Endothelial cell of umbilical vein (primary cell): ENCODE measurements around the gene FAM53A. TPM values are rescaled to one million over a fixed set of nuclear protein-coding genes. Genes with fewer than 3 reads are reported as not detected.

ENCODE experiments used
- BruUV-seq: library from RNA; stranded (reverse); fragments of 400-500 nt; replicated peaks from 2 replicates; lab custom pipeline; 2021; lab: Mats Ljungman, UMichigan
- CTCF ChIA-PET: fragments of 300-600, 350-600 bp; sonication (Branson Sonifier 250); formaldehyde crosslinking; loops from one replicate; lab custom pipeline; 2021; ENCODE audit warnings: antibody characterized with exemption, inconsistent platforms; lab: Charles Lee
- POLR2A ChIA-PET: fragments of 300-600, 350-600 bp; sonication (Branson Sonifier 250); formaldehyde crosslinking; loops from one replicate; lab custom pipeline; 2021; ENCODE audit warnings: antibody characterized with exemption, inconsistent platforms; lab: Charles Lee
- DNase-seq: peaks from one replicate; pipeline ENCODE4 v3.0.0-alpha.2; 2011; ENCODE audit warnings: low read depth, low spot score
- FAIRE-seq: peaks from 2 replicates; lab custom pipeline; 2011; peaks lifted over from hg19 to GRCh38; lab: Jason Lieb, UNC
- H2AFZ ChIP-seq: 2 replicates; pipeline ENCODE4 v1.6.0; 2012; ENCODE audit warnings: low read depth, low read length, control low read depth, inconsistent platforms
- H3K27ac ChIP-seq: 2 replicates; pipeline ENCODE4 v1.5.1; 2011; ENCODE audit warnings: low read depth, mild to moderate bottlenecking, control low read depth, low read length, moderate library complexity; ENCODE audit not compliant: insufficient read depth
- H3K27me3 ChIP-seq, 2 experiments: 2 replicates each; pipeline versions ENCODE4 v1.6.0 to v1.6.1; 2011; ENCODE audit warnings: low read length in 2 of 2, mixed read lengths in 1 of 2; ENCODE audit not compliant: control insufficient read depth in 2 of 2, insufficient read depth in 2 of 2
- H3K36me3 ChIP-seq, 2 experiments: 2 replicates in 1 of 2; 3 replicates in 1 of 2; pipeline ENCODE4 v1.5.1; 2011; ENCODE audit warnings: low read length in 2 of 2, mild to moderate bottlenecking in 1 of 2, moderate library complexity in 1 of 2; ENCODE audit not compliant: control insufficient read depth in 2 of 2, insufficient read depth in 2 of 2; ENCODE audit errors: extremely low read depth in 1 of 2
- H3K4me1 ChIP-seq: 3 replicates; pipeline ENCODE4 v1.5.1; 2011; ENCODE audit warnings: mild to moderate bottlenecking, low read length; ENCODE audit not compliant: control insufficient read depth, insufficient read depth; ENCODE audit errors: extremely low read depth
- H3K4me2 ChIP-seq: 2 replicates; pipeline ENCODE4 v1.6.1; 2011; ENCODE audit warnings: low read length, control low read depth, mixed read lengths; ENCODE audit not compliant: insufficient read depth
- H3K4me3 ChIP-seq, 3 experiments: fragments of 200-600 bp in 1 of 3; sonication (generic), shearing (Covaris generic) in 1 of 3; replicated peaks in 1 of 3; 2 replicates each; pipeline ENCODE4 v1.5.1; 2011 to 2016; ENCODE audit warnings: control low read depth in 3 of 3, low read length in 3 of 3, mild to moderate bottlenecking in 2 of 3, inconsistent platforms in 1 of 3, low read depth in 1 of 3, moderate library complexity in 1 of 3; ENCODE audit not compliant: insufficient read depth in 1 of 3
- H3K79me2 ChIP-seq: 2 replicates; pipeline ENCODE4 v1.6.0; 2012; ENCODE audit warnings: low read length, inconsistent platforms; ENCODE audit not compliant: control insufficient read depth, insufficient read depth
- H3K9ac ChIP-seq: replicated peaks from 2 replicates; pipeline ENCODE3; 2011; ENCODE audit warnings: low read length, control low read depth; ENCODE audit not compliant: insufficient read depth; ENCODE audit errors: extremely low read depth
- H3K9me1 ChIP-seq: replicated peaks from 3 replicates; pipeline ENCODE4 v1.6.0; 2011; ENCODE audit warnings: mild to moderate bottlenecking, low read length; ENCODE audit not compliant: control insufficient read depth, insufficient read depth; ENCODE audit errors: extremely low read depth
- H3K9me3 ChIP-seq: replicated peaks from 2 replicates; pipeline ENCODE4 v1.5.1; 2012; ENCODE audit warnings: low read length, inconsistent platforms; ENCODE audit not compliant: control insufficient read depth, insufficient read depth
- H4K20me1 ChIP-seq: replicated peaks from 2 replicates; pipeline ENCODE3; 2011; ENCODE audit warnings: mild to moderate bottlenecking, low read length; ENCODE audit not compliant: control insufficient read depth, insufficient read depth; ENCODE audit errors: extremely low read depth
- EZH2 ChIP-seq: IDR thresholded peaks from 2 replicates; pipeline ENCODE4 v1.6.1; 2012; ENCODE audit warnings: borderline replicate concordance, low read depth, mild to moderate bottlenecking, moderate library complexity, low read length, inconsistent platforms; ENCODE audit not compliant: severe bottlenecking
- FOS ChIP-seq: IDR thresholded peaks from 2 replicates; pipeline ENCODE4 v1.6.1; 2011; ENCODE audit warnings: mild to moderate bottlenecking, low read length, moderate library complexity, borderline replicate concordance; ENCODE audit not compliant: insufficient read depth
- GATA2 ChIP-seq: IDR thresholded peaks from 2 replicates; pipeline ENCODE4 v1.7.0; 2011; ENCODE audit warnings: low read depth, mild to moderate bottlenecking, moderate library complexity, mixed read lengths, low read length; ENCODE audit not compliant: insufficient read length, insufficient read depth
- JUN ChIP-seq: IDR thresholded peaks from 2 replicates; pipeline ENCODE4 v1.6.1; 2011; ENCODE audit warnings: borderline replicate concordance, low read depth; ENCODE audit not compliant: insufficient read length, insufficient read depth
- MYC ChIP-seq: IDR thresholded peaks from one replicate; pipeline ENCODE4 v1.6.1; 2011; ENCODE audit warnings: mild to moderate bottlenecking, low read depth, low read length
- POLR2AphosphoS5 ChIP-seq: IDR thresholded peaks from 2 replicates; pipeline ENCODE4 v1.6.1; 2012; ENCODE audit warnings: low read depth, mild to moderate bottlenecking, control low read depth, low read length, moderate library complexity; ENCODE audit not compliant: insufficient read depth
- dilution Hi-C: fragments of 300-500 bp; cut with MboI; formaldehyde crosslinking; loops from one replicate; pipeline ENCODE4 v1.15.0; 2019; ENCODE audit warnings: low sequenced_read_pairs; ENCODE audit not compliant: extremely low pct_ligation_motif_present
- intact Hi-C: fragments of 100-400 bp; cut with micrococcal nuclease; formaldehyde crosslinking; loops from one replicate; pipeline ENCODE4 v1.10.0; 2022
- polyA plus RNA-seq, 4 experiments: library from polyadenylated mRNA; depleted of rRNA in 3 of 4; stranded (reverse) in 3 of 4; unstranded in 1 of 4; fragments of >200 nt; gene quantifications; 2 replicates each; pipeline versions ENCODE4 v1.2.1 to v1.2.3, GENCODE V29; 2011 to 2012; ENCODE audit warnings: missing spikeins in 1 of 4
- total RNA-seq: library from RNA; stranded (reverse); gene quantifications from 2 replicates; pipeline ENCODE4 v1.2.3, GENCODE V29; 2021
- TF ChIP-seq, protein P1 (sequence below), 2 donors: IDR thresholded peaks; 1 replicate in 1 of 2; 2 replicates in 1 of 2; pipeline ENCODE4 v1.5.1; 2011; ENCODE audit warnings: low read length in 2 of 2, mild to moderate bottlenecking in 2 of 2, moderate library complexity in 2 of 2, control low read depth in 1 of 2, inconsistent platforms in 1 of 2, low read depth in 1 of 2; ENCODE audit not compliant: insufficient read depth in 1 of 2; ENCODE audit errors: extremely low read depth in 1 of 2

The FAM53A gene
- total and polyA plus RNA-seq, 2 donors (not counting 3 experiments of a cell fraction or from before 2014, with no cell fraction given) = 1.3 to 1.7 TPM

DNA sequence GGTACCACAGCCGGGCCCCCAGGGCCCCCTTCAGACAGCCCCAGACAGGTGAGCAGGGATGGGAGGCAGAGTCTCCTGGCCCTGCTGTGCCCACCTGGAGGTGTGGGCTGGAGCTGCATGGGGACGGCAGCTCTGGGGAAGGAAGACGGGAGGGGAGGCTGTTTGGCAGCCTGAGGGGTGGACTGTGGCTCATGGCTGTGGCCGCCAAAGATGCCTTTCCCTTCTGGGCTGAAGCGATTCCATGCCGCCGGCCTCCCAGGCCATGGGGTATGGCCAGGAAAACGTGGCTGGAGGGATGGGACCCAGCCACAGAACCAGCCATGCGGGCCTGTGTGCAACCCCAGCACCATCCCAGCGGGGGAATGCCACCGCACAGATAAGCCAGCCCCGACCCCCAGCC lies 65.7 kb downstream of the FAM53A start:
- CTCF ChIA-PET = no interaction called here
- H3K4me2 ChIP-seq = no peak overlapping the region
- no peaks in the 10 kb centered on the region for H4K20me1 ChIP-seq
- H3K27me3 ChIP-seq = no peaks in the 10 kb centered on the region
- no peak for FAIRE-seq
- no peak overlapping the region for H3K9ac ChIP-seq
- H3K4me1 ChIP-seq = no peaks in the 10 kb centered on the region
- no peaks in the 10 kb centered on the region for H3K9me3 ChIP-seq
- H3K36me3 ChIP-seq = no peaks in the 10 kb centered on the region
- no peak overlapping the region for H3K27ac ChIP-seq
- no peaks in the 10 kb centered on the region for H3K9me1 ChIP-seq
- intact Hi-C loops = no loop called here
- POLR2A ChIA-PET = no interaction called here
- dilution Hi-C loops = no loop called here
- no TSS peak for BruUV-seq
- DNase-seq = no peak
- no peaks in the 10 kb centered on the region for H3K79me2 ChIP-seq
- no peak for TF ChIP-seq MYC
- no peak overlapping the region for H2AFZ ChIP-seq
- no peak overlapping the region for H3K4me3 ChIP-seq

- no TSS peak for BruUV-seq
- intact Hi-C loops = no loop called here
- DNase-seq = no peak
Measured at GRCh38 chr4:1616557-1616930, 67.6 kb downstream of the FAM53A start.

More at GRCh38 chr4:1616557-1616930, 67.6 kb downstream of the FAM53A start:
- no peak overlapping the region for H3K4me3 ChIP-seq
- H3K27ac ChIP-seq = no peak overlapping the region
- TF ChIP-seq JUN (no peak), FOS (no peak), MYC (no peak), GATA2 (no peak), EZH2 (no peak), POLR2AphosphoS5 (no peak)
- TF ChIP-seq, protein P1, sequence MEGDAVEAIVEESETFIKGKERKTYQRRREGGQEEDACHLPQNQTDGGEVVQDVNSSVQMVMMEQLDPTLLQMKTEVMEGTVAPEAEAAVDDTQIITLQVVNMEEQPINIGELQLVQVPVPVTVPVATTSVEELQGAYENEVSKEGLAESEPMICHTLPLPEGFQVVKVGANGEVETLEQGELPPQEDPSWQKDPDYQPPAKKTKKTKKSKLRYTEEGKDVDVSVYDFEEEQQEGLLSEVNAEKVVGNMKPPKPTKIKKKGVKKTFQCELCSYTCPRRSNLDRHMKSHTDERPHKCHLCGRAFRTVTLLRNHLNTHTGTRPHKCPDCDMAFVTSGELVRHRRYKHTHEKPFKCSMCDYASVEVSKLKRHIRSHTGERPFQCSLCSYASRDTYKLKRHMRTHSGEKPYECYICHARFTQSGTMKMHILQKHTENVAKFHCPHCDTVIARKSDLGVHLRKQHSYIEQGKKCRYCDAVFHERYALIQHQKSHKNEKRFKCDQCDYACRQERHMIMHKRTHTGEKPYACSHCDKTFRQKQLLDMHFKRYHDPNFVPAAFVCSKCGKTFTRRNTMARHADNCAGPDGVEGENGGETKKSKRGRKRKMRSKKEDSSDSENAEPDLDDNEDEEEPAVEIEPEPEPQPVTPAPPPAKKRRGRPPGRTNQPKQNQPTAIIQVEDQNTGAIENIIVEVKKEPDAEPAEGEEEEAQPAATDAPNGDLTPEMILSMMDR (IDR thresholded peaks at IDR 0.05; ENCODE audit: extremely low read depth in 1 of 2, insufficient read depth in 1 of 2, low read depth in 1 of 2, low read length in 2 of 2) = no peak
- no peaks in the 10 kb centered on the region for H3K27me3 ChIP-seq
- FAIRE-seq = no peak
- no peaks in the 10 kb centered on the region for H3K79me2 ChIP-seq
- H3K9me3 ChIP-seq = no peaks in the 10 kb centered on the region
- H3K4me1 ChIP-seq = no peaks in the 10 kb centered on the region
- POLR2A ChIA-PET = no interaction called here
- no peak overlapping the region for H2AFZ ChIP-seq
- no peaks in the 10 kb centered on the region for H3K9me1 ChIP-seq
- H3K36me3 ChIP-seq = no peaks in the 10 kb centered on the region
- no peak overlapping the region for H3K9ac ChIP-seq
- no peak overlapping the region for H3K4me2 ChIP-seq
- no peaks in the 10 kb centered on the region for H4K20me1 ChIP-seq
- CTCF ChIA-PET = interaction anchor here (1.0 kb wide), 1 partner anchor 13 kb away, joined by 3 read pairs; no protein-coding TSS in a partner anchor
- dilution Hi-C loops = no loop called here
